ENCODE results near the gene LMNA.

DNA sequence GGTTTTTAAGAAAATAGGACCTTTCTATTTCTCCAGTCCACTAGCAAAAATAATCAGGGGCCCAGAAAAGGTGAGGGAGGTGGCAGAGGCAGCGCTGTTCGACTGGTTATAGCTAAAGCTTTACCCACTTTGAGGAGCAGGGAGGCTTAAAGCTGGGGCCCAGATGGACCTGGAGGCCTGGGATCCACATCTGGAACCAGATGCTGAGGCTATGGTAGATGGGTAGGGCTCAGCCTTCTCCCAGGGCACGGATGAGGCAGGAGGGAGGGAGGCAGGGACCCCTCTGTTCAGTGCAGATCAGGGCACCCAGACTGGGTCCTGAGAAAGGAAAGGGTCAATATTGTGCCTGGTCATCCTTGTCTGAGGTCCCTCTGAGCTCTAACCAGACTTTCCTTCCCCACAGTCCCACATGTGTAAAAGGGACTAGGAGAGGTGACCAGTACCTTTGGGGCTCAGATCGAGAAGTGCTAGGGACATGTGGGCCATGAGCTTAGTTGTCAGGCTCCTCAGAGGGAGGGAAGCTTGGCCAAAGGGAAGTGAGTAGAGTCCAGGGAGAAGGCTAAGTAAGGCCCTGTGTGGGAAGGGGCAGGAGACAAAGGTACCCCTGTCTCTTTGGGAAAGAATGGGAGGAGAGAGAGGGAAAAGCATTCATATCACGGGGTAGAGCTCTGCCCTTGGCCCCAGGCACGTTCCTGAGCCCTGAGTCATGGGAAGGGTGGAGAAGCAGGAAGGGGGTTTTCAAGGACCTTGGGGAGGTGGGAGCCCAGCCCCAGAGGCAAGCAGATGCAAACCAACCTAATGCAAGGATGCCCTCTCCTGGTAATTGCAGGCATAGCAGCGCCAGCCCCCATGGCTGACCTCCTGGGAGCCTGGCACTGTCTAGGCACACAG, 15.4 kb downstream of the LMNA start:
- TF ChIP-seq, protein P1, sequence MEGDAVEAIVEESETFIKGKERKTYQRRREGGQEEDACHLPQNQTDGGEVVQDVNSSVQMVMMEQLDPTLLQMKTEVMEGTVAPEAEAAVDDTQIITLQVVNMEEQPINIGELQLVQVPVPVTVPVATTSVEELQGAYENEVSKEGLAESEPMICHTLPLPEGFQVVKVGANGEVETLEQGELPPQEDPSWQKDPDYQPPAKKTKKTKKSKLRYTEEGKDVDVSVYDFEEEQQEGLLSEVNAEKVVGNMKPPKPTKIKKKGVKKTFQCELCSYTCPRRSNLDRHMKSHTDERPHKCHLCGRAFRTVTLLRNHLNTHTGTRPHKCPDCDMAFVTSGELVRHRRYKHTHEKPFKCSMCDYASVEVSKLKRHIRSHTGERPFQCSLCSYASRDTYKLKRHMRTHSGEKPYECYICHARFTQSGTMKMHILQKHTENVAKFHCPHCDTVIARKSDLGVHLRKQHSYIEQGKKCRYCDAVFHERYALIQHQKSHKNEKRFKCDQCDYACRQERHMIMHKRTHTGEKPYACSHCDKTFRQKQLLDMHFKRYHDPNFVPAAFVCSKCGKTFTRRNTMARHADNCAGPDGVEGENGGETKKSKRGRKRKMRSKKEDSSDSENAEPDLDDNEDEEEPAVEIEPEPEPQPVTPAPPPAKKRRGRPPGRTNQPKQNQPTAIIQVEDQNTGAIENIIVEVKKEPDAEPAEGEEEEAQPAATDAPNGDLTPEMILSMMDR (IDR thresholded peaks at IDR 0.05), result peak; percentile 93
- no peak for TF ChIP-seq SMAD3 (CRISPR knock-in tag; IDR thresholded peaks at IDR 0.05; ENCODE audit: borderline replicate concordance)
